Measurements from ENCODE around the gene SLC43A1.

Gene SLC43A1

GRCh38 chr11:57504511-57504910, 11.0 kb downstream of the SLC43A1 start:
- DNase-seq (ENCODE audit: insufficient read length, low spot score) (no peak), FAIRE-seq (no peak)
- TF ChIP-seq, protein P1, sequence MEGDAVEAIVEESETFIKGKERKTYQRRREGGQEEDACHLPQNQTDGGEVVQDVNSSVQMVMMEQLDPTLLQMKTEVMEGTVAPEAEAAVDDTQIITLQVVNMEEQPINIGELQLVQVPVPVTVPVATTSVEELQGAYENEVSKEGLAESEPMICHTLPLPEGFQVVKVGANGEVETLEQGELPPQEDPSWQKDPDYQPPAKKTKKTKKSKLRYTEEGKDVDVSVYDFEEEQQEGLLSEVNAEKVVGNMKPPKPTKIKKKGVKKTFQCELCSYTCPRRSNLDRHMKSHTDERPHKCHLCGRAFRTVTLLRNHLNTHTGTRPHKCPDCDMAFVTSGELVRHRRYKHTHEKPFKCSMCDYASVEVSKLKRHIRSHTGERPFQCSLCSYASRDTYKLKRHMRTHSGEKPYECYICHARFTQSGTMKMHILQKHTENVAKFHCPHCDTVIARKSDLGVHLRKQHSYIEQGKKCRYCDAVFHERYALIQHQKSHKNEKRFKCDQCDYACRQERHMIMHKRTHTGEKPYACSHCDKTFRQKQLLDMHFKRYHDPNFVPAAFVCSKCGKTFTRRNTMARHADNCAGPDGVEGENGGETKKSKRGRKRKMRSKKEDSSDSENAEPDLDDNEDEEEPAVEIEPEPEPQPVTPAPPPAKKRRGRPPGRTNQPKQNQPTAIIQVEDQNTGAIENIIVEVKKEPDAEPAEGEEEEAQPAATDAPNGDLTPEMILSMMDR (IDR thresholded peaks at IDR 0.05; ENCODE audit: insufficient read depth, missing control alignments), result no peak

DNA sequence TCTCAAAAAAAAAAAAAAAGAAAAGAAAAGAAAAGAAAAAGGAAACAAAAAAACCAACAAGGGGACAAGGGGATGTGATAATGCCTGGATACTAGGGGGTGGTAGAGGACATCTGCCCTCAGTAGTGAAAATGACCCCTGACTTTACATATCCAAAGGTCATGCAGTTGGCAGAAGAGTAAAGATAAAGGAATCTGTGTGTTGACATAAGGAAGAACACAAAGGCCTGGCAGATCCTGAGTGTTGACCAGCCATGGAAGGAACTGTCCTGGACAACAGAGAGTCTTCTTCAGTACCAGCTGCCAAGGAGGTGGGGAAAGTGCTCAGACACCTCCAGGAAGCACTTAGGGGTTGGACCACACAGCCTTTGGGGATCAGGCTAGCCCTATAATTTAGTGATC, 12.6 kb downstream of the SLC43A1 start:
- TF ChIP-seq, protein P1 (IDR thresholded peaks at IDR 0.05; ENCODE audit: insufficient read depth, missing control alignments), result no peak
- DNase-seq (ENCODE audit: insufficient read length, low spot score), result no peak
- FAIRE-seq, result no peak

DNA sequence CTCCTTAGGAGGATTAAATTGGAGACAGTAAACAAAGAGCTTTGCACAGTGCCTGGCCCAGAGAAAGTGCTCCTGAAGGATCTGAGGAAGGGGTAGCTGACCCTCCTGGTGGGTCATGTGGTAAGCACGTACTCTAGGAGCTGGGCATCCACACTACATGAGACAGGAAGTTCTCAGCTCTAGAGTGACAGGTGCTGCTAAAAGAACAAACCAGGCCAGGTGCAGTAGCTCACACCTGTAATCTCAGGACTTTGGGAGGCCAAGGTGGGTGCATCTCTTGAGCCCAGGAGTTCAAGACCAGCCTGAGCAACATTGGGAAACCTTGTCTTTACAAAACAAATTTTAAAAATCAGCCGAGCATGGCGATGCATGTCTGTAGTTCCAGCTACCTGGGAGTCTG, 13.1 kb downstream of the SLC43A1 start:
- no peak for FAIRE-seq
- TF ChIP-seq, protein P1 (IDR thresholded peaks at IDR 0.05; ENCODE audit: insufficient read depth, missing control alignments), result no peak
- no peak for DNase-seq (ENCODE audit: insufficient read length, low spot score)

DNA sequence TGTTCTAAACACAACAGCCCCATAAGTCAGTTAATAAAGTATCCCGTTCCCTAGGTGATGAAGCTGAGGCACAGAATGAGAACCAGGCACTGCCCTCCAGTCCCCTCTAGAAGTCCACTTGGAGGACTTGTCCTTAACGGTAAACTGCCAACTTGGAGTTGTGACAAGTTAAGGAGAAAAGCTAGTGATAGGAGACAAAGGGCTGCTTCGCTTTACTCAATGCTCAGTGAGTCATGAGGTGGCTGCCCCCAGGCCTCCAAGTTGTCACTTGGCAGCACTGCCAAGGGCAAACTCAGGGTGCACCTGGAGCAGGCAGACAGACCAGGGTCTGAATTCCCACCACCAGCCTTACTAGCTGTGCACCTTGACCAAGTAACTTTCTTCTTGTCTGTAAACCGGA, 13.5 kb downstream of the SLC43A1 start:
- TF ChIP-seq, protein P1 (IDR thresholded peaks at IDR 0.05; ENCODE audit: insufficient read depth, missing control alignments), result no peak
- FAIRE-seq, result no peak
- no peak for DNase-seq (ENCODE audit: insufficient read length, low spot score)

DNA sequence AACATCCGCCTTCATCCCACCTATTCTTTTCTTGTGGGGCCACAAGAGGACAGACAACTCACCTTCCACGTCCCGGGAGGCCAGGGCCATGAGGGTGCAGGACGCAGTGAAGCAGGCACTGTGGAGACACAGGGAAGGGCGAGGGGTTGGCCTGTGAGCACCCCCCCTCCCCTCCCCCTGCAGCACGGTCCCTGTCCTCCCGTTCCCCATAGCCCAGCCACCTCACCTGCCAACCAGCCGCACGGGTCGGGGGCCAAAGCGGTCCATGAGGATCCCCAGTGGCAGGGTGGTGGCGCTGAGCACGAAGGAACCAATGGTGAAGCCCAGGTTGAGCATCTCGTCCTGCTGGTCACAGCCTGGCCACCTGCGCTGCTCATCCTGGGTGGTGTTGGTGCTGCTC, 14.6 kb downstream of the SLC43A1 start:
- TF ChIP-seq, protein P1 (IDR thresholded peaks at IDR 0.05; ENCODE audit: insufficient read depth, missing control alignments), result no peak
- FAIRE-seq (no peak), DNase-seq (ENCODE audit: insufficient read length, low spot score) (no peak)

GRCh38 chr11:57500515-57500914, 15.0 kb downstream of the SLC43A1 start:
- TF ChIP-seq, protein P1 (IDR thresholded peaks at IDR 0.05; ENCODE audit: insufficient read depth, missing control alignments), result no peak
- FAIRE-seq, result no peak
- no peak for DNase-seq (ENCODE audit: insufficient read length, low spot score)

- no peak for FAIRE-seq
- TF ChIP-seq, protein P1 (IDR thresholded peaks at IDR 0.05; ENCODE audit: insufficient read depth, missing control alignments), result no peak
- no peak for DNase-seq (ENCODE audit: insufficient read length, low spot score)
These were observed 15.5 kb downstream of the SLC43A1 start for GRCh38 chr11:57499983-57500461.

All from D721Med (cell line).